Stimulated activated CD4-positive, alpha-beta T cell treated with anti-CD3 and anti-CD28 coated beads, TNF-alpha, amount 100 ng/mL, for 4 hours (primary cell): Measurements from ENCODE around the gene CIBAR2.
"Not testable (repeated sequence)": the region's sequence is repeated elsewhere in the genome, so short reads cannot be mapped to it uniquely, and the experiment has no call there.

Experiments
- DNase-seq, 3 experiments: peaks; one replicate each; pipeline ENCODE4 v3.0.0-alpha.2; 2020; ENCODE audit warnings: low read depth in 3 of 3

Gene CIBAR2

DNA sequence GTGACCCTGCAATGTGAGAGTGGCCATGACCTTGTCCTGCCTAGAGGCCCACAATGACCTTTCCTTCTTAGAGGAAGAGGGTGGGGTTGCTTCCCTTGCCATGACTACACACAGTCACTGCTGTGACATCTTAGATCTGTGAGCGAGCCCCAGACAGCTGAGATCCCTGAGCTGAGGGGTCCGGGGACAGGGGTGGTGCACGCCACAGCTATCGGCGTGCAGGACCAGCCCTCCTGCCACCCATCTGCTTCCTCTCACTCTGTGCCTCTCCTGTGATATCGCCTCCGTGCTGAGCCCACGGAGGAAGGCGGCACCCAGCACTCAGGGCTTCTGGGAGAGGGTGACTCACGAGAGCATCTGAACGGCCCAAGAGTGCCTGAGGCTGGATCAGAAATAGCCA is 49.4 kb downstream of the CIBAR2 start:
- DNase-seq, result no peak

- no peak for DNase-seq
Observed at GRCh38 chr16:85062323-85062722, 49.9 kb downstream of the CIBAR2 start.

DNA sequence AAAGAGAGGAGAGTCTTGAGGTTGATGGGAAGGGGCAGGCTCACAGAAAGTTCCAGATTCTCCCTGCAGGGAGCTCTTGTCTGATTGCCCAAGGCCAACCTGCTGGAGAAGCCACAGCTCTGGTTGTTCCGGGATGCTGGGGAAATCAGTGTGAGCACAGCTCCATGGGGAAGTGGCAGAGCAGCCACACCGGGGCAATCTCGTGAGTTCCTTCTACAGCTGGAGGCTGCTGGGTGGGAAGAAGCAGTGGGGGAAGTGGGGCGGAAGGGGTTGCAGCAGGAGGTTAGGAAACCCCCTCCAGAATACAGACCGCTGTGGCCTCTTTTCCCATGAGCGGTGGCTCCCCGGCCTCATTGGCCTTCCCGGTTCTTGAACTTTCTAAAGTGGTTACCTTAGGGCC is 50.7 kb downstream of the CIBAR2 start:
- DNase-seq, result no peak

DNA sequence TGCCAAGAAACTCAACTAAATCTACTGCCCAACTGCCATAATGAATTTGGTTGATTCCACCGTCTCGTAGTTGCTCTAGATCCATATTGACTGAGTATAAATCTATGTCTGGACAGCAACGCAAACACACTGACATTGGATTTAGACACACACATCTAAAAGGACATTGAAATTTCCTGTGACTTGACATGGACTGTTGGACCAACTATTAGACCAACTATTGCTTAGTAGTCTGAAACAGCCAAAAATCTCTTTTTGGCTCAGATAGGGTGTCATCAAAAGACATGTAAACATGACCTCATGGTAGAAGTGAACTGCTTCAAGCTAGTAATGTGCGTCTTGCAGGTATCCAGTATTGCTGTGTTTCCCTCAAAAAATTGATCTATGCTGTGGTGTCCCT is 53.4 kb downstream of the CIBAR2 start:
- DNase-seq, result no peak

- no peak for DNase-seq
Observed at GRCh38 chr16:85057948-85058347, 54.3 kb downstream of the CIBAR2 start.

DNA sequence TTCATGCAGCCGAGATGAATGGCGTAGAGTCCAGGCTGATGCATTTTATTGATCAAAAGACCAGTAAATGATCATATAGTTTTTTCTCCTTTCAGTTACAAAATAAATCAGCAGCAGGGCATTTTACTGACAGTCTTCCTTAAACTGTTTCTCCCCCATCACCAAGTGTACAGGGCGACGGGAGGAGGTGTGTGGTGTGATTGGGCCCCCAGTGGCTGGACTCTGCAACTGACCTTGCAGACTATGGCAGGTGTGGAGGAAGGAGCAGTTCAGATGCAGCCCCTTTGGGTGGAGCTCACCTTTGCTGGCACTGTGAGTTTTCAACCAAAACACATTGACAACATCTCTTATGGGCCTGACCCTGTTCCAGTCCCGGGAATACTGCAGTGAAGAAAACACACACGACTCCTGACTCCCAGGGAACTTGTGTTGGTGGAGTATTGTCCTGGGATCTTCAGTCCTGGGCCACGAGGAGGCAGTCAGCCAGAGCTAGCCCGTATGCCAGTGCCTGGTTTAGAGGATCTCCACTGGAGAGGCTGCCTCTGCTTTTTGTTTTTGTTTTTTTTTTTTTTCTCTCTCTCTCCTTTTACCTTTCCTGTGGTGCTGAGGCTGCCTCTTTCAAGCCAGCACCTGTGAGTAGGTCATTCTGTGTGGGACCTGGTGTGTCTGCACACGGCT is 54.9 kb downstream of the CIBAR2 start:
- no peak for DNase-seq

GRCh38 chr16:85056211-85056748 is 56.0 kb downstream of the CIBAR2 start:
- DNase-seq, result no peak

DNA sequence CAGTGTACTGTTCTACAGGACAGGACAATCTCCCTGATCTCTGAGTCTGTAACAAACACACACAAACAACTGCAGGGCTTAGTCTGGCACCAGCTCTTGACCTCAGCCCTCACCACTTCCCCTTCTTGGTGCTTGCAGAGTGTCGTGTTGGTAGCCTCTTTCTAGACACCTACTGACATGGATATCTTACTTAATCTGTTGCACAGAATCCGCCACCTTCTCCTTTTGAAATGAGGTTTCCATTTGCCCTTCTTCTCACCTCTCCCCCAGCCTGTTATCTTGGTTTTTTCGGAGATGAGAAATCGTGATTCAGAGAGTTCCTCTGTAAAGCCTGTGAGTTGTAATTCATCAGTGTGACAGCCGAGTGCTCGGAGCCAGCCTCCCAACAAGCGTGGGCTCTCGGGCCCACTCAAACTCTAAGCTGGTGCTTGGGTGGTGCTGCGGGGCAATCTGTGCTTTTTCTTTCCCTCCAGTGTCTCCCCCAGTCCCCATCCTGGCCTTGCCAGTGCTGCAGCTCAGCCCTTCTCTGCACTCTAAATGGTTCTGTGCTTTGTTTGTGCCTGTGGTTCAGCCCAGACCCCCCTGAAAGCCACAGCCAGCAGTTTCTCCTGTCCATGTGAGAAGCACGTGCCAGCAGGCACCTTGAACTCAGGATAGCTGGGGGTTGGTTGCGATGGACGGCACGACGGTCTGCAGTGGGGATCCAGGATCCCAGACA is 56.6 kb downstream of the CIBAR2 start:
- peak; percentile 32 to 37 (median 36) for DNase-seq

DNA sequence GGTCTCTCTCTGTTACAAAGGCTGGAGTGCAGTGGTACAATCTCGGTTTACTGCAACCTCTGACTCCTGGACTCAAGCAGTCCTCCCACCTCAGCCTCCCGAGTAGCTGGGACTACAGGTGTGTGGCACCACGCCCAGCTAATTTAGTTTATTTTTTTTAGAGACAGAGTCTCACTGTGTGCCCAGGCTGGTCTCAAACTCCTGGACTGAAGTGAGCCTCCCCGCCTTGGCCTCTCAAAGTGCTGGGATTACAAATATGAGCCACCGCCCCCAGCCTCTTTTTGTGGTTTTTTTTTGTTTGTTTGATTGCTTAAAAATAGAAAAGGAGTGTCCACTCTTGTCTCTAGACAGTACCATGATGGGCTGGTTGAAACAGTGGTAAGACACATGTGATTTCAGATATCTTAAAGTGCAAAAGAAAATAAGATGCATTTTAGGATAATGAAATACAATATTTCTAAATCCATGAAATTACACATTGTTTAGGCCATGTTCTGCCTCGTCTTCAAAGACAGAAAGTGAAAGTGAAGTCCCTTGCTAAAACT is 57.3 kb downstream of the CIBAR2 start:
- DNase-seq, result no peak

DNA sequence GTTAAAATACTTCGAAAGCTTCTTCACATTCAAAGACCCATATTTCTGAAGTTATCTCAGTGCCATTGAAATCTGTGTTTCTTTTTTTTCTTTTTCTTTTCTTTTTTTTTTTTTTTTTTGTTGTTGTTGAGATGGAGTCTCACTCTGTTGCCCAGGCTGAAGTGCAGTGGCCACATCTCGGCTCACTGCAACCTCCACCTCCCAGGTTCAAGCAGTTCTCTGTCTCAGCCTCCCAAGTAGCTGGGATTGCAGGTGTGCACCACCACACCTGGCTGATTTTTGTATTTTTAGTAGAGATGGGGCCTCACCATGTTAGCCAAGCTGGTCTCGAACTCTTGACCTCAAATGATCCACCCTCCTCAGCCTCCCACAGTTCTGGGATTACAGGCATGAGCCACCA is 58.0 kb downstream of the CIBAR2 start:
- DNase-seq, result not testable (repeated sequence)

- no peak for DNase-seq
Observed at GRCh38 chr16:85052536-85052935, 59.7 kb downstream of the CIBAR2 start.

DNA sequence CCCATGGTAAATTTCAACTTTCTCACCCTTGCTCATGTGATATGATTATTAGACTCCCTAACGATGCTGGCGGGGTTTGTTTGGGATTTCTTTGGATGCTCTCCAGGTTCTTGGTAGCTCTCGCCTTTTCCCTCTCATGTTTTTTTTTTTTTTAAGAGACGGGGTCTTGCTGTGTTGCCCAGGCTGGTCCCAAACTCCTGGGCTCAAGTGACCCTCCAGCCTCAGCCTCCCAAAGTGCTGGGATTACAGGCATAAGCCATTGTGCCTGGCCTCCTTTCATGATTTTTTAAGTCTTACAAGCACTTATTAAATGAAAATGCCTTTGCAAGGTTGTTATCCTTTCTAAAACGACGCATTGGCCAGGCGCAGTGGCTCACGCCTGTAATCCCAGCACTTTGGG is 60.6 kb downstream of the CIBAR2 start:
- no peak for DNase-seq

DNA sequence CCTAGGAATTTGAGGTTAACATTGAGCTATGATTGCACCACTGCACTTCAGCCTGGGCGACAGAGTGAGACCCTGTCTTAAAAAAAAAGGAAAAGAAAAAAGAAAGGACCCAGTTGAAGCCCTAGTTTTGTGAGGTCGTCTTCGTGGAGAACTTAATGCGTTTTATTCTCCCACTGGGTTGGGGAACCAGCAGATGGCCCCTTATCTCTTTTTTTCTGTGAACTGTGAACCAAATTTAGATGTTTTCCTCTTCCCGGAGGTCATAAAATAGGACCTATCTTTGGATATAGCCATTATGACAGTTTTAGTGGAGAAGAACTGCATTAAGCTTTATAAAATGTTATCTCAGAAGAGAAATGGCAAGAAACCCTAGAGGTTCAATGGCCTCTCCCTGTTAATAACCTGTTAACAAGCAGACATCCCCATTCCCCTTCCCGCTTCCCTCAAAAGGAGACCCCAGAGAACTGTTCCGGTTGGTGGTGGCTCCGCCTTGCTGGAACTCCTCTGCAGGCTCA is 61.1 kb downstream of the CIBAR2 start:
- DNase-seq, result no peak

GRCh38 chr16:85049706-85050305 is 62.5 kb downstream of the CIBAR2 start:
- DNase-seq, result no peak

DNA sequence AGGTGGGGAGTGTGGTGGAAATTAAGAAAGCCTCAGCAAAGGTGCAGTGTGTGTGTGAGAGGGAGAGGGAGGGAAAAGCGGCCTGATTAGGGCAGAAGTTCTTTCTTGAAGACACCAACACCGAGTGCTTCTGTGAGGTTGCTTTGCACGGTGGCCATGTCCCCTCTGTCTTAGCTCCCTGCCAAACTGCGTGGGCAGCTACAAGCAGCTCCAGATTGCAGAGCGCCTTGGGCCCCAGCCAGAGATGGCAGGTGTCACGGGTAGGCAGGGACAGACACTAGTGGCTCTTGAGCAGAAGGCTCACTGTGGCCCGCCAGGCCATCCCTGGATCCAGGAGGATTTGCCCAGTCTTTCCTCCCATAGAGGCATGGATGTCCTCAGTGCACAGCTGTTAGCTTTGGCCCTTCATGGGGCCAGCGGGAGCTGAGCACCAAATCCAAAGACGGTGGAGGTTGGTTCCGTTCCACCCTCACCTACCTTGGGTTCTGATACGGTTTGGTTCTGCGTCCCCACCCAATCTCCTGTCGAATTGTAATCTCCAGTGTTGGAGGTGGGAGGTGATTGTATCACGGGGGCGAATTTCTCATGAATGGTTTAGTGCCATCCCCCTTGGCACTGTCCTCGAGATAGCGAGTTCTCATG is 63.2 kb downstream of the CIBAR2 start:
- DNase-seq, result no peak
